Mesothelial cell of epicardium (in vitro differentiated cells): ENCODE data around the gene CTDSP2. TPM values are rescaled to one million over a fixed set of nuclear protein-coding genes. Genes with fewer than 3 reads are reported as not detected.
A peak's percentile ranks its signal among the peaks of the same experiment; 100 is the strongest.
"Not testable (repeated sequence)": the region's sequence is repeated elsewhere in the genome, so short reads cannot be mapped to it uniquely, and the experiment has no call there.

Experiments
- DNase-seq, 2 experiments: peaks; one replicate each; pipeline ENCODE4 v3.0.0; 2021; ENCODE audit warnings: low spot score in 2 of 2; ENCODE audit not compliant: unreplicated experiment in 2 of 2
- H3K27ac Mint-ChIP-seq: 2 replicates; pipeline ENCODE4 v1.8.0; 2021; ENCODE audit warnings: mixed read lengths
- H3K27me3 Mint-ChIP-seq: 2 replicates; pipeline ENCODE4 v1.8.0; 2021; ENCODE audit warnings: low read depth, mixed read lengths
- H3K36me3 Mint-ChIP-seq: 2 replicates; pipeline ENCODE4 v1.8.0; 2021; ENCODE audit warnings: mixed read lengths
- H3K4me1 Mint-ChIP-seq: 2 replicates; pipeline ENCODE4 v1.8.0; 2021; ENCODE audit warnings: mixed read lengths
- H3K4me3 Mint-ChIP-seq: 2 replicates; pipeline ENCODE4 v1.8.0; 2021; ENCODE audit warnings: mild to moderate bottlenecking, moderate library complexity, mixed read lengths
- H3K9me3 Mint-ChIP-seq: 2 replicates; pipeline ENCODE4 v1.8.0; 2021; ENCODE audit warnings: mixed read lengths
- CTCF ChIP-seq: fragments of 200-600 bp; sonication (generic); IDR thresholded peaks from one replicate; pipeline ENCODE4 v1.5.0; 2021; ENCODE audit warnings: antibody characterized with exemption; ENCODE audit not compliant: unreplicated experiment
- total RNA-seq: library from RNA; stranded (reverse); gene quantifications from 3 replicates; pipeline ENCODE4 v1.2.1, GENCODE V29; 2021

The CTDSP2 gene
- total RNA-seq, 1 donor from 2014 or later = 210 TPM

- no peaks in the 10 kb centered on the region for H3K27me3 Mint-ChIP-seq
- peaks cover 25% of the 10 kb centered on the region for H3K4me1 Mint-ChIP-seq
- peaks cover 13% of the 10 kb centered on the region for H3K9me3 Mint-ChIP-seq
- no peak overlapping the region for H3K4me3 Mint-ChIP-seq
- no peak for DNase-seq
- no peak for TF ChIP-seq CTCF
- peak overlapping the region; percentile 18 for H3K27ac Mint-ChIP-seq
- H3K36me3 Mint-ChIP-seq = no peaks in the 10 kb centered on the region
These were observed 7.5 kb upstream of the CTDSP2 start for GRCh38 chr12:57853864-57854556.

GRCh38 chr12:57852620-57853500, 6.3 kb upstream of the CTDSP2 start:
- Mint-ChIP-seq H3K9me3 (peaks cover 13% of the 10 kb centered on the region), H3K4me3 (peak overlapping the region; percentile 67), H3K27me3 (no peaks in the 10 kb centered on the region), H3K4me1 (peaks cover 25% of the 10 kb centered on the region), H3K27ac (peak overlapping the region; percentile 56), H3K36me3 (no peaks in the 10 kb centered on the region)
- TF ChIP-seq CTCF = peak; percentile 22
- peak in 1 of 2 experiments; percentile 45 for DNase-seq

- no peak for TF ChIP-seq CTCF
- Mint-ChIP-seq H3K36me3 (no peaks in the 10 kb centered on the region), H3K4me3 (peak overlapping the region; percentile 67), H3K27me3 (no peaks in the 10 kb centered on the region), H3K27ac (peak overlapping the region; percentile 25), H3K9me3 (peaks cover 13% of the 10 kb centered on the region), H3K4me1 (peaks cover 25% of the 10 kb centered on the region)
- DNase-seq = no peak
These were observed 5.7 kb upstream of the CTDSP2 start for GRCh38 chr12:57852200-57852599.

GRCh38 chr12:57851552-57851951, 5.0 kb upstream of the CTDSP2 start:
- no peaks in the 10 kb centered on the region for H3K27me3 Mint-ChIP-seq
- peaks cover 6% of the 10 kb centered on the region for H3K9me3 Mint-ChIP-seq
- H3K27ac Mint-ChIP-seq = peak overlapping the region; percentile 28
- H3K4me3 Mint-ChIP-seq = no peak overlapping the region
- DNase-seq = no peak
- H3K36me3 Mint-ChIP-seq = no peaks in the 10 kb centered on the region
- TF ChIP-seq CTCF = no peak
- H3K4me1 Mint-ChIP-seq = peaks cover 28% of the 10 kb centered on the region

- Mint-ChIP-seq H3K4me3 (no peak overlapping the region), H3K4me1 (peaks cover 28% of the 10 kb centered on the region), H3K9me3 (peaks cover under 1% of the 10 kb centered on the region), H3K36me3 (no peaks in the 10 kb centered on the region), H3K27me3 (no peaks in the 10 kb centered on the region), H3K27ac (no peak overlapping the region)
- DNase-seq = no peak
- no peak for TF ChIP-seq CTCF
These were observed 4.4 kb upstream of the CTDSP2 start for GRCh38 chr12:57850854-57851430.

- not testable (repeated sequence) for H3K27ac Mint-ChIP-seq, H3K27me3 Mint-ChIP-seq, DNase-seq, H3K4me3 Mint-ChIP-seq, H3K9me3 Mint-ChIP-seq, H3K36me3 Mint-ChIP-seq
- H3K4me1 Mint-ChIP-seq = peaks cover 30% of the 10 kb centered on the region
These were observed 2.9 kb upstream of the CTDSP2 start for GRCh38 chr12:57849447-57849846.
